ENCODE data around the gene ADAM33.

ADAM33 gene

GRCh38 chr20:3659492-3660261 lies 22.1 kb downstream of the ADAM33 start:
- Mint-ChIP-seq H3K27me3 (ENCODE audit: low read depth) (peaks cover 65% of the 10 kb centered on the region), H3K4me3 (peak overlapping the region in 2 of 3 experiments; percentile 8 to 34), H3K9me3 (no peaks in the 10 kb centered on the region), H3K36me3 (ENCODE audit: low read depth) (no peaks in the 10 kb centered on the region), H3K27ac (no peak overlapping the region), H3K4me1 (peaks cover 14% of the 10 kb centered on the region)
- TF ChIP-seq, protein P1, sequence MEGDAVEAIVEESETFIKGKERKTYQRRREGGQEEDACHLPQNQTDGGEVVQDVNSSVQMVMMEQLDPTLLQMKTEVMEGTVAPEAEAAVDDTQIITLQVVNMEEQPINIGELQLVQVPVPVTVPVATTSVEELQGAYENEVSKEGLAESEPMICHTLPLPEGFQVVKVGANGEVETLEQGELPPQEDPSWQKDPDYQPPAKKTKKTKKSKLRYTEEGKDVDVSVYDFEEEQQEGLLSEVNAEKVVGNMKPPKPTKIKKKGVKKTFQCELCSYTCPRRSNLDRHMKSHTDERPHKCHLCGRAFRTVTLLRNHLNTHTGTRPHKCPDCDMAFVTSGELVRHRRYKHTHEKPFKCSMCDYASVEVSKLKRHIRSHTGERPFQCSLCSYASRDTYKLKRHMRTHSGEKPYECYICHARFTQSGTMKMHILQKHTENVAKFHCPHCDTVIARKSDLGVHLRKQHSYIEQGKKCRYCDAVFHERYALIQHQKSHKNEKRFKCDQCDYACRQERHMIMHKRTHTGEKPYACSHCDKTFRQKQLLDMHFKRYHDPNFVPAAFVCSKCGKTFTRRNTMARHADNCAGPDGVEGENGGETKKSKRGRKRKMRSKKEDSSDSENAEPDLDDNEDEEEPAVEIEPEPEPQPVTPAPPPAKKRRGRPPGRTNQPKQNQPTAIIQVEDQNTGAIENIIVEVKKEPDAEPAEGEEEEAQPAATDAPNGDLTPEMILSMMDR (IDR thresholded peaks at IDR 0.05; ENCODE audit: unreplicated experiment in 3 of 3), result no peak

- Mint-ChIP-seq H3K36me3 (ENCODE audit: low read depth) (peaks cover under 1% of the 10 kb centered on the region), H3K27me3 (ENCODE audit: low read depth) (peaks cover 62% of the 10 kb centered on the region)
- TF ChIP-seq, protein P1 (IDR thresholded peaks at IDR 0.05; ENCODE audit: unreplicated experiment in 3 of 3), result no peak
These were observed 22.9 kb downstream of the ADAM33 start for GRCh38 chr20:3658716-3659491.

GRCh38 chr20:3658019-3658715 lies 23.6 kb downstream of the ADAM33 start:
- H3K27me3 Mint-ChIP-seq (ENCODE audit: low read depth), result peaks cover 58% of the 10 kb centered on the region
- TF ChIP-seq, protein P1 (IDR thresholded peaks at IDR 0.05; ENCODE audit: unreplicated experiment in 3 of 3), result no peak
- no peak overlapping the region for H3K27ac Mint-ChIP-seq
- no peak overlapping the region for H3K4me3 Mint-ChIP-seq
- H3K36me3 Mint-ChIP-seq (ENCODE audit: low read depth), result peaks cover 4% of the 10 kb centered on the region
- H3K4me1 Mint-ChIP-seq, result peaks cover 23% of the 10 kb centered on the region
- no peaks in the 10 kb centered on the region for H3K9me3 Mint-ChIP-seq

More at GRCh38 chr20:3658716-3659491, 22.9 kb downstream of the ADAM33 start:
- H3K4me3 Mint-ChIP-seq, result peak overlapping the region in 1 of 3 experiments; percentile 33
- no peaks in the 10 kb centered on the region for H3K9me3 Mint-ChIP-seq
- no peak overlapping the region for H3K27ac Mint-ChIP-seq
- H3K4me1 Mint-ChIP-seq, result peaks cover 17% of the 10 kb centered on the region

GRCh38 chr20:3655131-3655405 lies 26.7 kb downstream of the ADAM33 start:
- Mint-ChIP-seq H3K9me3 (no peaks in the 10 kb centered on the region), H3K27ac (peak overlapping the region in 2 of 3 experiments; percentile 62 to 80), H3K27me3 (ENCODE audit: low read depth) (peaks cover 39% of the 10 kb centered on the region), H3K36me3 (ENCODE audit: low read depth) (peaks cover 10% of the 10 kb centered on the region), H3K4me1 (peaks cover 30% of the 10 kb centered on the region), H3K4me3 (no peak overlapping the region)
- TF ChIP-seq, protein P1 (IDR thresholded peaks at IDR 0.05; ENCODE audit: unreplicated experiment in 3 of 3), result no peak

DNA sequence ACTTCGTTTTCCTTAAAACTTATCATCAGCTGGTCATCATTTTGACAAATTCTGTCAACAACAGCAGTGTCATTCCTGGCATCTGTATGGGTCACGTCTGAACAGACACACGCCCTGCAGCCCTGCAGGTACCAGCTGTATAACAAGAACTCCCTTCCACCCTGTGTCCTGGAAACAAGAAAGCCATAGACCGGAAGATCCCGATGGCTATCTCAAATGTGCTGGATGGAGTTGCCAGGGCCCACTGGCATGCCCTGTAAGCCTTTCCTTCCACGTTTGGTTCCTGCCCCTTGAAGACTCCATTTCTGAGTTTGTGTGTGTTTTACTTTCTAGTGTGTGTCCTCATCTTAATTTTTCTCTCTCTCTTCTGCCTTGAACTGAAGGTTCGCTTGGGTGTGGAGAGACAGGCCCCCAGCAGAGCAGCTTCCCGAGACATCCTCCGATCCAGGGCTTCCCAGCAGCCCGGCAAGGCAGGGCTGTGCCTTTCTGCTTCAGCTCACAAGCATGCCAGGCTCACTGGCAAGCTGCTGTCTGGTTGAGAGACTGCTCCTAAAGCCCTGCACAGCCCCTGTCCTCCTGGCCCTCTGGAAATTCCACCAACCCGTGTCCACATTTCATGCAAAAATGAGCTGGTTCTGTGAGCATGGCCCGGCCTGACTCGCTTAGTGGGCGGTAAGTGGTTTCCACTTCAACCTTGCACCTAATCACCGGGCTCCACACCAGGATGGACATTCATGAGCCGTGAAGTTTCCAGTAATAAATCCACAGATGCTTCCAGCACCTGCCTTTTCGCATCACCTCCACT lies 27.3 kb downstream of the ADAM33 start:
- Mint-ChIP-seq H3K4me1 (peaks cover 30% of the 10 kb centered on the region), H3K27me3 (ENCODE audit: low read depth) (peaks cover 33% of the 10 kb centered on the region), H3K36me3 (ENCODE audit: low read depth) (peaks cover 10% of the 10 kb centered on the region), H3K9me3 (no peaks in the 10 kb centered on the region), H3K27ac (peak overlapping the region; percentile 62 to 80 (median 73)), H3K4me3 (peak overlapping the region in 1 of 3 experiments; percentile 14)
- TF ChIP-seq, protein P1 (IDR thresholded peaks at IDR 0.05; ENCODE audit: unreplicated experiment in 3 of 3), result no peak
